GM13976 (cell line): ENCODE data around the gene B4GALT1.

ENCODE experiments used
- DNase-seq: peaks from one replicate; pipeline ENCODE4 v3.0.0; 2012; ENCODE audit warnings: low spot score
- in situ Hi-C: fragments of 300-500 bp; cut with MboI; formaldehyde crosslinking; loops from one replicate; pipeline ENCODE4 v1.12.0; 2022; ENCODE audit warnings: low sequenced_read_pairs, mixed read lengths, inconsistent platforms; ENCODE audit not compliant: unreplicated experiment
- TF ChIP-seq, protein P1 (sequence below): IDR thresholded peaks from 2 replicates; pipeline ENCODE4 v1.5.1; 2012; ENCODE audit warnings: borderline replicate concordance, mild to moderate bottlenecking; ENCODE audit not compliant: insufficient read depth; ENCODE audit errors: extremely low read depth, missing control alignments, control extremely low read depth

B4GALT1 gene

GRCh38 chr9:33155393-33155792 is 11.7 kb downstream of the B4GALT1 start:
- no peak for DNase-seq
- TF ChIP-seq, protein P1, sequence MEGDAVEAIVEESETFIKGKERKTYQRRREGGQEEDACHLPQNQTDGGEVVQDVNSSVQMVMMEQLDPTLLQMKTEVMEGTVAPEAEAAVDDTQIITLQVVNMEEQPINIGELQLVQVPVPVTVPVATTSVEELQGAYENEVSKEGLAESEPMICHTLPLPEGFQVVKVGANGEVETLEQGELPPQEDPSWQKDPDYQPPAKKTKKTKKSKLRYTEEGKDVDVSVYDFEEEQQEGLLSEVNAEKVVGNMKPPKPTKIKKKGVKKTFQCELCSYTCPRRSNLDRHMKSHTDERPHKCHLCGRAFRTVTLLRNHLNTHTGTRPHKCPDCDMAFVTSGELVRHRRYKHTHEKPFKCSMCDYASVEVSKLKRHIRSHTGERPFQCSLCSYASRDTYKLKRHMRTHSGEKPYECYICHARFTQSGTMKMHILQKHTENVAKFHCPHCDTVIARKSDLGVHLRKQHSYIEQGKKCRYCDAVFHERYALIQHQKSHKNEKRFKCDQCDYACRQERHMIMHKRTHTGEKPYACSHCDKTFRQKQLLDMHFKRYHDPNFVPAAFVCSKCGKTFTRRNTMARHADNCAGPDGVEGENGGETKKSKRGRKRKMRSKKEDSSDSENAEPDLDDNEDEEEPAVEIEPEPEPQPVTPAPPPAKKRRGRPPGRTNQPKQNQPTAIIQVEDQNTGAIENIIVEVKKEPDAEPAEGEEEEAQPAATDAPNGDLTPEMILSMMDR = no peak
- in situ Hi-C loops = no loop called here

DNA sequence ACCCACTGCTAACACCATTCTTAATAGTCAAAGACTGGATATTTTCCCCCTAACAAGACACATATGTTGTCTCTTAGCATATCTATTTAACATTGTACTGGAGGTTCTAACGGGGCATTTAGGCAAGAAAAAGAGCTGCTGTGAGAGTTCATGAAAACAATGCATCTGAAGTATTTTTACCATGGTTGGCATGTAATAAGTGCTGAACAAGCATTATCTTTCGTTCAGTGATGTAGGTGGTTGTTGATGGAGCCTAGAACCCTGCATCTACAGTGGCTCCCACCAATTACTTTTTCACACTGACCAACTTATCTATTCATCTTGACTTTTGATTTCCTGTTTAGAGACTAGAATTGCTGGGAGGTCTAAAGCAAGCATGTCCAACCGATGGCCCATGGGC is 12.8 kb downstream of the B4GALT1 start:
- DNase-seq = no peak
- TF ChIP-seq, protein P1 = no peak
- in situ Hi-C loops = no loop called here

- no peak for DNase-seq
- in situ Hi-C loops = no loop called here
- TF ChIP-seq, protein P1 = no peak
Observed at GRCh38 chr9:33153666-33154065, 13.5 kb downstream of the B4GALT1 start.

DNA sequence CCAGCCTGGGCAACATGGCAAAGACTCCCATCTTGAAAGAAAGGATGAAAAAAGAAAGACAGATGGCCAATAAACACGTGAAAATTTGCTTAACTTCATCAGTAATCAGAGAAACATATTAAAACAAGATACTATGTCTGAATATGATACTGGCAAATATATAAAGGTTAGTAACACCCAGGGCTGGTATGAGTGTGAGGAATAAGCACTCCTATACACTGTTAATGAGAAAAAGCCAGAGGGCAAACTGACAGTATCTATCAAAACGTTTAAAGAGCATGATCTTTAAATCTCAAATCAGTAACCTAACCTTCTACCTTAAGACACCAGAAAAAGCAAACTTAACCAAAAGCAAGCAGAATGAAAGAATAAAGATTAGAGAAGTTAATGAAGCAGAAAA is 14.1 kb downstream of the B4GALT1 start:
- in situ Hi-C loops = no loop called here
- TF ChIP-seq, protein P1 = no peak
- DNase-seq = no peak

- in situ Hi-C loops = no loop called here
Observed at GRCh38 chr9:33151601-33152000, 15.5 kb downstream of the B4GALT1 start.

GRCh38 chr9:33151007-33151557 is 16.1 kb downstream of the B4GALT1 start:
- DNase-seq = no peak
- in situ Hi-C loops = no loop called here
- TF ChIP-seq, protein P1 = no peak

More at GRCh38 chr9:33151601-33152000, 15.5 kb downstream of the B4GALT1 start:
- DNase-seq = no peak
- TF ChIP-seq, protein P1 = no peak
